Measurements from ENCODE around the gene DUXA.
"Not testable (repeated sequence)": the region's sequence is repeated elsewhere in the genome, so short reads cannot be mapped to it uniquely, and the experiment has no call there.

The DUXA gene

DNA sequence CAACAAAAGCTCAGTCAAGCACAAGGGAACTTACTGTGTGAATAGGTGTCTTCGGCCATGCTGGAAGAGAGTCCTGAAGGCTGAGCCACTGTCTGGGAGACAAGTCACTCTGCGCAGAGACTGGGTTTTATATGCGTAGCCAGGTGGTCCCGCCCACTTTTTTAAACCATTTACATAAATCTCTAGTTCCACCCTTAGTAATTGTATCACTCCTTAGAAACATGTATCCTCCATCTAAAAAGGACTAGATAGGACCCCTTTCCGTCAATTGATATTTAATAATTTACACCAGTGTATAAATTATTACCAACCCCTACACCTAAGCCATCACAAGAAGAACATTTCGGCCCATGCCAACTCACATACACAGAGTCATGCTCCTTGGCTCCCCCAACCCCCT lies at the start of gene DUXA:
Gene DUXA, minus strand, starts transcription at position 101 of the 400 bp plus-strand sequence. Its CDS starts 42 bp downstream, at position 59.
- no peak for DNase-seq

DNA sequence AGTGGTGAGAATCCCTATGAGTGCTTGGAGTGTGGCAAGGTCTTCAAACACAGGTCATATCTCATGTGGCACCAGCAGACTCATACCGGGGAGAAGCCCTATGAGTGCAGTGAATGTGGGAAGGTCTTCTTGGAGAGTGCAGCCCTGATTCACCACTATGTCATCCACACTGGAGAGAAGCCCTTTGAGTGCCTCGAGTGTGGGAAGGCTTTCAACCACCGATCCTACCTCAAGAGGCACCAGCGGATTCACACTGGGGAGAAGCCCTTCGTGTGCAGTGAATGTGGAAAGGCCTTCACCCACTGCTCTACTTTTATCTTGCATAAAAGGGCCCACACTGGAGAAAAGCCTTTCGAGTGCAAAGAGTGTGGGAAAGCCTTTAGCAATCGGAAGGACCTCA lies 44.8 kb upstream of the DUXA start:
- no peak for DNase-seq

DNA sequence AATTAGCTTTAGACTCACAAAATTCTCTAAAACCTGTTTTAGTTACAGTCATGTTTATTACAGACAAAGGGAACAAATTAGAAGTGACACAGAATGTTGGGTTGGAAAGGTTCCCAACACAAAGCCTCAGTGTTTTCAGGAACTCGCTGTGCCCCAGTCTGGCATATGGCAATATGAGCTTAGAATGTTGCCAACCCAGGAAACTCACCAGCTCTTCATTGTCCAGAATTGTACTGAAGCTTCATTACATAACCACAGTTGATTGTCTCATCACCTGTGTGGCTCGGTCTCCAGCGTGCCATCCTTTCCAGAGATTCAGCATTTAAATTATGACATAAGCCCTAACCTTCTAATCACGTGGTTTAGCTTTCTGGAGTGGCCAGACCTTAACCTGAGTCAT lies 43.1 kb upstream of the DUXA start:
- DNase-seq, result no peak

DNA sequence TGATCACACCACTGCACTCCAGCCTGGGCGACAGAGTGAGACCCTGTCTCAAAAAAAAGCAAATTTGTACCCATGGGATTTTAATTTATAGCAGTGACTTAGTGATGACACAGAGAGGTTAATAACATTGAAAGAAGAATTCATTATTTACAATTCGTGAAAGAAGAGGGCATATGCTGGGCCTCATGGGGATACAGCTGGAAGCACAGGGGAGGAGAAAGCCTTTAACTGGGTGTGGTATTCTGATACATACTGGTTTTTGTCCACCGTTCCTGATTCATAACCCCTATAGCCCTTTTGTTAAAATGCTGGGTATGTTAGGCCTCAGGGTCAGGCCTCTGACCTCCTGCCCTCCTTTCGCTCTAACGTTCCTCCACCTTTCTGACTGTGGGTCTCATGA lies 34.9 kb upstream of the DUXA start:
- no peak for DNase-seq

DNA sequence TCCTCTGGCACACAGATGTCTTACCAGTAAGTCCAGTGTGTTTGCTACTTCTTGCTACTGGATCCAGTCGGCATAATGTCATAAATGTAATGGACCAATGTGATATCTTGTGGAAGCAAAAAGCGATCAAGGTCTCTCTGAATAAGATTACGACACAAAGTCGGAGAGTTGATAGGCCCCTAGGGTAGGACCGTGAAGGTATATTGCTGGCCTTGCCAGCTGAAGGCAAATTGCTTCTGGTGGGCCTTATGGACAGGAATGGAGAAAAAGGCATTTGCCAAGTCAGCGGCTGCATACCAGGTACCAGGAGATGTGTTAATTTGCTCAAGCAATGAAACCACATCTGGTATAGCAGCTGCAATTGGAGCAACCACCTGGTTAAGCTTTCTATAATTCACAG lies 30.6 kb upstream of the DUXA start:
- DNase-seq, result not testable (repeated sequence)

DNA sequence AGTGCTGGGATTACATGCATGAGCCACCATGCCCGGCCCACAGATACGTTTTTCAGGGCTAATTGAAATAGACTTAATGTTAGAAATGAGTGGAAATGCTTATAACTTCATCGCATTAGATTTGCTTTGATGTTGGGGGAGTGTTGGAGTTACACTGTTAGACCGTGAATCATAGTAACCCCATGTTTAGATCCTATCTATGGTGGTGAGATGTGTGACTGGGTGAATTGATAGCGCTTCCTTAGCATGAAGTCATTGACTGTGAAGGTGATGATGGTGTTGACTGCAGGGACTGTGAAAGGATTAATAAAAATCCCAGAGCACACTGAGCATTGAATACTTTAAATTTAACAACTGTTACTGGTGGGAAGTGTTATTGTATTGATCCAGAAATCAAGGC lies 25.7 kb upstream of the DUXA start:
- DNase-seq, result no peak

DNA sequence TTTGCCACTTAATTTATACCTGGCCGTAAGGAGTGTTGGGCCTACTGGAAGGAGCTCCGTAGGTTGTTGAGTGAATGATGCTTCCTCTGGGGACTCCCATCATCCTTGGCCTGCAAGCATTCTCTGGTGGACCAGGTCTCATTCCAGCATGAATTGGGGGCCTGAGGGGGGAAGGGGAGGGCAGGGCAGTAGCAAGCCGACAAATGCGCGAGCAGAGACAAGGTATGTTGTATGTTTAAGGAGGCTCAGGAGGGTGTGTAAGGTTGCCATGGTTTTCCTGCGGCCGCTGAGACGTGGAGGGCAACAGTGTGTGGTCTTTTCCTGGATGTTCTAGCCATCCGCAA lies 24.8 kb upstream of the DUXA start:
- DNase-seq, result no peak

DNA sequence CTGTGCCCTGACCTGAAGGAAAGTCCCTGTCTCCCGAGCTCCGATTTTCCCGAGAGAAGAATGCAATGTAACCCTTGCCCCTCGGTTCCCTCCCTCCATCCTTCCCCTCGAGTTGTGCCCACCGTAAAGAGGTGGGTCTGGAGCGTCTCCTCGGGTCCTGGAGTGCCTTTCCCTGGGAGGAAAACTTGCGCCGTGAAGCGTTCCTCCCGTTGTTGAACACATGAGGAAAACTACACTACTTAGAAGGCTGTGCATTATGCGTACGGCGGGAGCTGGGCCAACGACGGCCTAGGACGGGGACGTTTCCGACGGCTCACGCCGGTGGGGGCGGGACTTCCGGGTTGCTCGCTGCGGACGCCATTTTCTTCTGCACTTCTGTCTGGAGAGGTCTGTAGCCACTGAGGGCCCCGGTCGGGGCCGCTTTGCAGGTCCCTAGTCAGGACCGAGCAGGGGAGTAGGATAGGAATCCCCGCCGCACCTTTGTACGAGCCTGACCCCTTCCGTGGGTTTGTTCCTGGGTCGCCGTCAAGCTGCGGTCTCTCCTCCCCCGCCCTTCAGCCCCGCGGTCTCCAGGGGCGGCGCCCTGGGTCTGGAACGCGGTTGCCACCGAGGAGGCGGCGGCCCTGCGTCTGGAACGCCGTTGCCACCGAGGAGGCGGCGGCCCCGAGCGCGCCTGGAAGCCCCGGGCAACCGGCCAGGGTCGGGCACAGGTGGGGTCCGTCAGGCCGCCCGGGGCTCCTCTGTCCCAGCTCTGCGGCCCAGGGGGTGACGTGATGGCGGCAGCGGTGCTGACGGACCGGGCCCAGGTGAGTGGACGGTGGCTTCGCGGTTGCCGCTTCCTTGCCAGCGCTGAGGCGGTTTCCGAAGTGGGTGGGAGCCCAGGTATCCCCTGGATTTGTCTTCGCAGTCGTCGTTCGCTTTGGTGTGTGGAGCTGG lies 24.1 kb upstream of the DUXA start, which contains the start of gene ZNF264:
Gene ZNF264, plus strand, starts transcription at position 360 of the 936 bp plus-strand sequence. Its CDS starts 414 bp downstream, at position 774.
- peak; percentile 69 for DNase-seq

DNA sequence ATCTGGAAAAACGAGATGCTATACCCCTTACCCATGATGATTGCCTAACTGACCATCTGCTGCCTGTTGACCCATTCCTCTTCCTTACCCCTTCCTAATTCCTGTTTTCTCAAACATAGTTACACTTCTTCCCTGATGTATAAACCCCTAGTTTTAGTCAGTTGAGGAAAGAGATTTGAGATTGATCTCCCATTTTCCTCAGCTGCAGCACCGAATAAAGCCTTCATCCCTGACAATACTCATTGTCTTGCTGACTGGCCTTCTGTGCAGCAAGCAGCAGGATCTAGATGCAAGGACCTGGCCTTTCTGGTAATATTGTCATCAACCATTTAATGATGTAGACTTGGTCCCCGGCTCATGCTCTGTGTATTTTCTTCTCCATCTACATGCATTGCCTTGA lies 23.0 kb upstream of the DUXA start:
- no peak for DNase-seq

DNA sequence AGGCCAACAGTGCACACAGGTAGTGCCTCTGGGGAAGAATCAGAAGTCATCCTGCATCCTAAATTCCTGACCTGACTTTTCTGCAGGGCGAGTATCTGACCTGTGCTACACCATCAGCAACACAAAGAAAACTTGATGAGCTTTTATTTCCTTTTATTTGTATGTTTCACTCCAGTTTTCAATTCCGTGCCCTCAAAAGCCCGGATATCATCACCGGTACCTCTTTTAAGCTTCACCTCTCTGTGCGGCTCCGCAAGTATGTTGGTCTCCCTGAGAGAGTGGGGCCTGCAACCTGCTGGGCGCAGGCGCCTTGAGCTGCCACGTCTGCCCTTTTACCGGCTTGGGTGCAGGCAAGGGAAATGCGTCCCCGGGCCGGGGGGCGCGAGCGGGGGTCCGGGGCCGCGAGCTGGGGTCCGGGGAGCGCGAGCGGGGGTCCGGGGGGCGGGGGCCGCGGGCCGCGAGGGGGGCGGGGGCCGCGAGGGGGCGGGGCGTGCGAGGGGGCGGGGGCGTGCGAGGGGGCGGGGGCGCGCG lies 4.3 kb upstream of the DUXA start:
- DNase-seq, result no peak

DNA sequence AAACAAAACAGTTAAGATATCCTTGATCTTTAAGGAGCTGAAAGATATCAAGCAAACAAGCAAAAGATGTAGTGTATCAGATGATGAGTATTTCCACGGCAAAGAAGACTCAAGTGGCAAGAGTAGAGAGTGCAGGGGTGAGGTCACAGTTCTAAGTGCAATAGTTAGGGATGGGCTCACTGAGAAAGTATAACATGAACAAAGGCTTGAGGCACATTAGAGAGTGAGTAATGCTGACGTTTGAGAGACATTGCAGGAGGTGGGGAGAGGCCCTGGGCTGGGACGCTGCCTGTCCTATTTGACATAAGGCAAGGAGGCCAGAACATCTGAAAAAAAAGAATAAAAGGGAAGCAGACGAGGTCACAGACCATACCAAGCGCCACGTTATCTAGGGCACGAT lies 1.4 kb downstream of the DUXA start:
- DNase-seq, result no peak

DNA sequence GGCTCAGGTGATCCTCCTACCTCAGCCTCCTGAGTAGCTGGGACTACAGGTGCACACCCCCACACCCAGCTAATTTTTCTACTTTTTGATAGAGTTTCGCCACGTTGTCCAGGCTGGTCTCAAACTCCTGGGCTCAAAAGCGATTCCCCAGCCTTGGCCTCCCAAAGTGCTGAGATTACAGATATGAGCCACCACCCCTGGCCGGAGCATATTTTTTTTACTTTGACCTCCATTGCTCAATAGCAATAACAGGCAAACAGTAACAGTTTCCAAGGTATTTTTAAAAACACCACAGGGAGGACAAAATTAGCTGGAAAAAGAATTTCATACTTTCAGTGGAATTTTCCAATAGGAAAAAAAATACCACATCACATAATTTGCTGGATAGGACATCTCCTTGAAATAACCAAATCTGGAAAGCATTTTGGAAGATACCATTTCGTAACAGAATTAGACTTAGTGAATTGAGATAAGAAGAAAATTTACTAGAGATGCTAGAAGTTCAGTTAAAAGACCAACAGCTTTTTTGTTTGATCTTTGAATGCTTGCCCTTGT lies 5.2 kb downstream of the DUXA start:
- no peak for DNase-seq

DNA sequence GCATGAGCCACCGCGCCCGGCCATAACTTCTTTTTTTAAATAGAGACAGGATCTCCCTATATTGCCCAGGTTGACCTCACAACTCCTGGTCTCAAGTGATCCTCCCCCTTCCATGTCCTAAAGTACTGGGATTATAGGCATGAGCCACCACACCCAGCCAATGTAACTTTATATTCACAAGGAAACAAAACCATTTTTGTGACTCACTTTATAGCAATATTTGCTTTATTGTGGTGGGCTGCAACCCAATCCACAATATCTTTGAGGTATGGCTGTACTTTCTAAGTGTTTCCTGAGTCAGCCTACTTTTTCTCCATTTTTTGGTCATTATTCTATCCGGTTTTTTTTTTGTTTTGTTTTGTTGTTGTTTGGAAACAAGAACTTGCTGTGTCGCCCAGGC lies 14.4 kb downstream of the DUXA start:
- DNase-seq, result no peak

DNA sequence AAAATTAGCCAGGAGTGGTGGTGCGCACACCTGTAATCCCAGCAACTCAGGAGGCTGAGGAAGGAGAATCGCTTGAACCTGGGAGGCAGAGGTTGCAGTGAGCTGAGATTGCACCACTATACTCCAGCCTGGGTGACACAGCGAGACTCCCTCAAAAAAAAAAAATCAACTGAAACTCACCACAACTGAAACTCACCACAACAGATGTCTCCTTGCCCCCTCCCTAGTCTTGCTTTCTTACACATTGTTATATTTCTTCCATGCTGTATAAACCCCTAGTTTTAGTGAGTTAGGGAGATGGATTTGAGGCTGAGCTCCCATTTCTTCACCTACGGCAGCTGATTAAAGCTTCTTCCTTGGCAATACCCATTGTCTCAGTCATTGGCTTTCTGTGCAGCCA lies 25.6 kb downstream of the DUXA start:
- no peak for DNase-seq

DNA sequence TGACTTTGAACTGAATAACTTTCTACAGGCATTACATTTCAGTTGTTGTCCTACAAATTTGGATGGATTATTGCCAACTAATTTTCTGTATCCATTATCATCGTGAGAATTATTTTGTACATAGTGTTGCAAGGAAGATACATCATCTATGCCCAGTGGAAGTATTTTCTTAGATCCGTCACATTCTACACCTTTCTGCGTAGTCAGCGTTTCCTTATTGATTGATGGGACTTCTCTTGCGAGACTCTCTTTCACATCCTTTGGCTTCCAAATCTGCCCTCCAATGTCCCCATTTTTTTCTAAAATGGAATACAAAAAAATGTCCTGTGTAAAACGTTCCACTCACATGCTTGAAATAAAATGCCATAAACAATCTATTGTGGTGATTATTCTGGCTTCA lies 31.5 kb downstream of the DUXA start:
- no peak for DNase-seq

DNA sequence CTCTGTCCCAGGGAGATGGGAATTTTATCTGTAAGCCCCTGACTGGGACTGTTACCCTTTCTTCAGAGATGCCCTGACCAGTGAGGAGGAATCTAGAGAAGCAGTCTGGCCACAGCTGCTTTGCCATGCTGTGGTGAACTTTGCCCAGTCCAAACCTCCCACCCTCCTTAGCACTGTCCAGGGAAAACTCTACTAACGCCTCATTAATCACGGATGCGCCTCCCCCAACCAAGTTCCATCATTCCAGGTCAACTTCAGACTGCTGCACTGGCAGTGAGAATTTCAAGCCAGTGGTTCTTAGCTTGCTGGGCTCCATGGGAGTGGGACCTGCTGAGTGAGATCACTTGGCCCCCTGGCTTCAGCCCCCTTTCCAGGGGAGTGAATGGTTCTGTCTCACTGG lies 39.9 kb downstream of the DUXA start:
- not testable (repeated sequence) for DNase-seq

DNA sequence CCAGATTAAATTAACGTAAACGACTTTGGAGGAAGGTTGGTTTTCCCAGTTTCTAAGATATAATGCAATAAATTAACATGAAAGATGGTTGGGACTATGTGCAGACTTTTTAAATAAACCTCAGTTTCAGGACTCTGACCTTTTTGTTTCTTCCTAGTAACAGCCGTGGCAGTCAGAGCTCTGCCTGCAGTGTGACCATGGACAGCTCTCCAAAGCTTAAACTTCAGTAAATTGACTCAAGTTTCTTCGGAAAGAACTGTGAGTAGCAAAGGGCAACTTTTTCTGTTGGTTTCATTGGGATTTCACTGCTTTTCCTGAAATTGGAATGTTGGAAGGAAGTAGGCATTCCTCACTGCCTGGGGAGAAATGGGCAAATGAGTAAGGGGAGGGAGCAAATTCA lies 43.4 kb downstream of the DUXA start:
- no peak for DNase-seq

DNA sequence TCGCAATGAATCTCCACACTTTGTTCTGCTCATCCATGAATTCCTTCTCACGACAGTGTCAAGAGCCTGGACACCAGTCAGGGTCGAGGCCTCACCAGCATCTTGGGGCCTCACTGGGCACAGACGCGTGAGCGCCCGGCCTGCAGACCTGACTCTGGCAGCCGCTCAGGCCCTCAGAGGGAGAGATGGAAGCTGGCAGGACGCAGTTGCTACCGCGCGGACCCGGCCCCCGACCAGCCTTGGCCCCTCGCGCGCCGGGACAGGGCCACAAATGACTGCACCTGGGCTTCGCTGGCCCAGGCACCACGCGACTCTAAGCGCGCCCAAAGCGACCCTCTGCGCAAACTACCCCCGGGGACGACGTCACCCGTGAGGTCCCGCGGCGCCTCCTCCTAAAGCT lies 48.4 kb downstream of the DUXA start:
- no peak for DNase-seq

DNA sequence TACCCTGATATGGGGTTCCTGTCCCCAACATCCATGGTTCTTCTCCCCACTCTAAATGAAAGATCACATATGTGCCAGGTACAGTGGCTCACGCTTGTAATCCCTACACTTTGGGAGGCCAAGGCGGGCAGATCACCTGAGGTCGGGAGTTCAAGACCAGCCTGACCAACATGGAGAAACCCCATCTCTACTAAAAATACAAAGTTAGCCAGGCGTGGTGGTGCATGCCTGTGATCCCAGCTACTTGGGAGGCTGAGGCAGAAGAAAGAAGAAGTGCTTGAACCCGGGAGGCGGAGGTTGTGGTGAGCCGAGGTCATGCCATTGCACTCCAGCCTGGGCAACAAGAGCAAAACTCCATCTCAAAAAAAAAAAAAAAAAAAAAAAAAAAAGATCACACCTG lies 53.8 kb downstream of the DUXA start:
- DNase-seq, result not testable (repeated sequence)

DNA sequence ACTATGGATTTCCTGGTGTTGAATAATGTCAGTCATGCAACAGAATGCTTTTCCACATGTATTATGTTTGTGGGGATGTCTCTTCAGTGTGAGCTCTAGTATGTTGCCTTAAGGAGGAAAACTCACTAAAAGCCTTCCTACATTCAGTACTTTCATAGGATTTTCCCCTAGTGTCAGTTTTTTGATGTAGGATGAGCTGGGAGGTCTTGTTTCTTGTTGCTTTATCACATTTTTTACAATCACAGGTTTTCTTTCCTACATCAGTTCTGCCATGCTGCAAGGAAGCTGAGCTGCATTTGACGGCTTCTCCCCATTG lies 56.0 kb downstream of the DUXA start:
- DNase-seq, result no peak

DNA sequence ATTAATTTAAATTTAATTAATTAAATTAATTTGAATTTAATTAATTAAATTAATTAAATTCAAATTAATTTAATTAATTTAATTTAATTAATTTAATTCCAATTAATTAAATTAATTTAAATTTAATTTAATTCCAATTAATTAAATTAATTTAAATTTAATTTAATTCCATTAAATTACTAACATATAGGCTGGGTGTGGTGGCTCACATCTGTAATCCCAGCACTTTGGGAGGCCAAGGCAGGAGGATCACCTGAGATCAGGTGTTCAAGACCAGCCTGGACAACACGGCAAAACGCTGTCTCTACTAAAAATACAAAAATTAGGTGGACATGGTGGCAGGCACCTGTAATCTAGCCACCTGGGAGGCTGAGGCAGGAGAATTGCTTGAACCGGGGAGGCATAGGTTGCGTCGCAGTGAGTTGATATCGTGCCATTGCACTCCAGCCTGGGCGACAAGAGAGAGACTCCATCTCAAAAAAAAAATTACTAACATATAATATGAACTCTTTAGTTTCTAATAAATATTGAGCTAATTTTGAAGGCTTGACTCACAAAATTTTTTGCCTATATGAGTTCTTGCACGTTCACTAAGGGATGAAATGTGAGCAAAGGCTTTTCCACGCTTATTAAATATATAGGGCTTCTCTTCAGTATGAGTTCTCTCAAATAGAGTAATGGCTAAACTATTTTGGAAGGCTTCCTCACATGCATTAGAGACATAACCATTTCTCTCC lies 56.5 kb downstream of the DUXA start:
- no peak for DNase-seq

DNA sequence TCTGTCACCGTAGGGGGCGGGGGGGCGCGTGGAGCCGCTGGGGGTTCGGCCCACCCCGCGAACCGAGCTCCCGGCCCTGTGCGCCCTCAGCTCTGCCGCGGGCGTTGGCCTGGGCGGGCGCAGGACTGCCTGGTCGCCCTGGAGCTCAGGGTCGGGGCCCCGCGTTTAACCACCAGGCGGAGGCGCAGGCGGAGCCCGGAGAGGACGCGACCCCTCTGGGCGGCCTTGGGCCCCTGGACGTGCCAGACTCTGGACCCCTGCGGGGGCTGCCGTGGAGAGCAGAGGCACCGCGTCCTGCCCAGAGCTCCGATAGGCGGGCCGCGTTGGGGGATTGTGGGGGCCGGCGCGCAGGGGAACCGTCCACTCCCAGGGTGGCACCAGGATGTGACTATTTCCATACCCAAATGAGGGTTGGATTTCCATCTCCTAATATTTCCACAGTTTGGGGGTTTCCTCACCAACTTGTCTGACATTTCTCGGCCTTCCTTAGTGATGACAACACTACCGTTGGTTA lies 60.5 kb downstream of the DUXA start:
- DNase-seq, result no peak

DNA sequence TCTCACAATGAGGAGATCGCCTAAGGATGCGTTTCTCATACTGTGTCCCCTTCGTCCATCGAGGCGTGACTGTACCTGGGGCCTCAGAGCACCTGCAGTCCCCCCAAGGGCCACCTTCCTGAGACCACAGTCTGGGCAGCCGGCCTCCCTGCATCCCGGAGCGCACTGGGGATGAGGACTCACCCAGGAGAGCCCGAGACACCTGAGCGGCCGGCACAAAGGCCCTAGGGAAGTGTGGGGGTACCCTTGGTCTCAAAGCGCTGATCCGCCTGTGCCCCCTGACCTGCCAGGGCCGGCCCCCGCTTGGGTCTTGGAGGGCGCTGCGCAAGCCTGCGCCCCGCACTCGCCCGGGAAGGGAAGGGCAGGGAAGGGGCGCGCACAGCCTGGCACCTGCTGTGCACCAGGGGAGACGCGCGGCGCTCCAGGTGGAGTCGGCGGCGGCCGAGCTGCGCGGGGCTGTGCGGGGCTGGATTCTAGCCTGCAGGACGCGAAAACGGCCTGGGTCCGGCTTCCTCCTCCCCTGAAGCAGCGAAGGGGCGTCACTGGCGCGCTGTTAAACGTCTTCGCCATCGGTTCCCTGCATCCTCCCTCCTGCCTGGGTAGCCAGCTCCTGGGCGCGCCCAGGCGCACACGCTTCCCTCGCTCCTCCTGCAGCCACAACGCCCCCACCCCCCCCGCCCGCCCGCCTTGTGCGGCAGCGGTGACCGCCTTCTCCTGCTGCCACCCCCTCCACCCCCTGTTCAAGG lies 61.1 kb downstream of the DUXA start:
- DNase-seq, result no peak
